ENCODE results near the gene GLI3.

Gene GLI3

GRCh38 chr7:42235741-42236161 lies 1.3 kb downstream of the GLI3 start:
- DNase-seq = no peak

GRCh38 chr7:42234736-42235135 lies 2.3 kb downstream of the GLI3 start:
- DNase-seq = no peak

GRCh38 chr7:42233695-42234331 lies 3.2 kb downstream of the GLI3 start:
- DNase-seq = no peak

GRCh38 chr7:42233171-42233570 lies 3.8 kb downstream of the GLI3 start:
- no peak for DNase-seq

- DNase-seq = no peak
These were observed 4.7 kb downstream of the GLI3 start for GRCh38 chr7:42232275-42232674.

- DNase-seq = no peak
These were observed 5.8 kb downstream of the GLI3 start for GRCh38 chr7:42231043-42231787.

- DNase-seq = no peak
These were observed 8.9 kb downstream of the GLI3 start for GRCh38 chr7:42227936-42228591.

- no peak for DNase-seq
These were observed 9.5 kb downstream of the GLI3 start for GRCh38 chr7:42227541-42227935.

- no peak for DNase-seq
These were observed 10.0 kb downstream of the GLI3 start for GRCh38 chr7:42227021-42227420.

- DNase-seq = no peak
These were observed 10.6 kb downstream of the GLI3 start for GRCh38 chr7:42226354-42226941.

GRCh38 chr7:42224391-42225003 lies 12.5 kb downstream of the GLI3 start:
- no peak for DNase-seq

GRCh38 chr7:42222891-42223290 lies 14.1 kb downstream of the GLI3 start:
- no peak for DNase-seq

GRCh38 chr7:42222125-42222524 lies 14.9 kb downstream of the GLI3 start:
- no peak for DNase-seq

GRCh38 chr7:42221304-42221703 lies 15.7 kb downstream of the GLI3 start:
- no peak for DNase-seq

- DNase-seq = no peak
These were observed 17.6 kb downstream of the GLI3 start for GRCh38 chr7:42219447-42219846.

GRCh38 chr7:42218248-42218647 lies 18.8 kb downstream of the GLI3 start:
- DNase-seq = no peak

- DNase-seq = no peak
These were observed 19.5 kb downstream of the GLI3 start for GRCh38 chr7:42217548-42217947.

- DNase-seq = no peak
These were observed 20.0 kb downstream of the GLI3 start for GRCh38 chr7:42217053-42217452.

- DNase-seq = no peak
These were observed 22.8 kb downstream of the GLI3 start for GRCh38 chr7:42214060-42214679.

- DNase-seq = no peak
These were observed 23.9 kb downstream of the GLI3 start for GRCh38 chr7:42213093-42213492.

- no peak for DNase-seq
These were observed 24.4 kb downstream of the GLI3 start for GRCh38 chr7:42212541-42213090.

GRCh38 chr7:42211938-42212337 lies 25.1 kb downstream of the GLI3 start:
- DNase-seq = no peak

GRCh38 chr7:42210779-42211178 lies 26.2 kb downstream of the GLI3 start:
- no peak for DNase-seq
